ENCODE data around the gene MYMX.

Gene MYMX

GRCh38 chr6:44233567-44234100 lies 16.9 kb downstream of the MYMX start:
- H3K4me1 ChIP-seq (ENCODE audit: control insufficient read depth, insufficient read depth, low read length), result peaks cover 4% of the 10 kb centered on the region; the same call in 1 of the 2 replicates
- POLR2A ChIA-PET, result interaction anchor here (0.5 to 4.0 kb wide), 6 partner anchors 9 to 259 kb away, joined by 3 to 21 read pairs (median 4); partner anchors contain the start of genes HSP90AB1, SLC29A1 and SLC35B2
- peaks cover 5 to 71% of the 10 kb centered on the region in 2 experiments; a peak in 2 of 3 replicates for H3K36me3 ChIP-seq (ENCODE audit: control insufficient read depth in 2 of 2, insufficient read depth in 1 of 2, low read length in 2 of 2)
- CTCF ChIA-PET, result interaction anchor here (0.6 to 7.8 kb wide), 20 partner anchors 10 to 258 kb away, joined by 3 to 148 read pairs (median 6); partner anchors contain the start of genes HSP90AB1 and SLC29A1
- no peaks in the 10 kb centered on the region for H3K9me3 ChIP-seq (ENCODE audit: control insufficient read depth, insufficient read depth, low read depth, low read length)
- no peak overlapping the region for H3K4me3 ChIP-seq (ENCODE audit: low read depth, low read length)
- H3K27ac ChIP-seq (ENCODE audit: extremely low read depth, low read depth, low read length), result no peak overlapping the region
- TF ChIP-seq ZNF580 (tag by site-specific recombination; IDR thresholded peaks at IDR 0.05), result no peak
- no peak for TF ChIP-seq ZBTB8A (tag by site-specific recombination; IDR thresholded peaks at IDR 0.05)
- no peak for TF ChIP-seq ZNF214 (tag by site-specific recombination; IDR thresholded peaks at IDR 0.05; ENCODE audit: borderline replicate concordance)
- no peak for TF ChIP-seq KLF7 (tag by site-specific recombination; IDR thresholded peaks at IDR 0.05; ENCODE audit: borderline replicate concordance)
- no peak for TF ChIP-seq SP2 (tag by site-specific recombination; IDR thresholded peaks at IDR 0.05)
- TF ChIP-seq ZNF416 (tag by site-specific recombination; IDR thresholded peaks at IDR 0.05), result no peak
- TF ChIP-seq ZNF830 (tag by site-specific recombination; IDR thresholded peaks at IDR 0.05; ENCODE audit: low read depth), result no peak
- TF ChIP-seq GLIS1 (tag by site-specific recombination; IDR thresholded peaks at IDR 0.05), result no peak
- TF ChIP-seq CTCF (tag by site-specific recombination; IDR thresholded peaks at IDR 0.05), result no peak
- TF ChIP-seq ZNF510 (tag by site-specific recombination; IDR thresholded peaks at IDR 0.05; ENCODE audit: insufficient replicate concordance), result no peak
- no peak for TF ChIP-seq ZNF335 (tag by site-specific recombination; conservative IDR thresholded peaks at IDR 0.05)
- TF ChIP-seq TRIM28 (IDR thresholded peaks at IDR 0.05; ENCODE audit: borderline replicate concordance, low read length), result no peak
- TF ChIP-seq, protein P1, sequence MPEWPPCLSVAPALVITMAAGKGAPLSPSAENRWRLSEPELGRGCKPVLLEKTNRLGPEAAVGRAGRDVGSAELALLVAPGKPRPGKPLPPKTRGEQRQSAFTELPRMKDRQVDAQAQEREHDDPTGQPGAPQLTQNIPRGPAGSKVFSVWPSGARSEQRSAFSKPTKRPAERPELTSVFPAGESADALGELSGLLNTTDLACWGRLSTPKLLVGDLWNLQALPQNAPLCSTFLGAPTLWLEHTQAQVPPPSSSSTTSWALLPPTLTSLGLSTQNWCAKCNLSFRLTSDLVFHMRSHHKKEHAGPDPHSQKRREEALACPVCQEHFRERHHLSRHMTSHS (tag by site-specific recombination; IDR thresholded peaks at IDR 0.05), result no peak
- TF ChIP-seq ZNF221 (tag by site-specific recombination; IDR thresholded peaks at IDR 0.05; ENCODE audit: borderline replicate concordance), result no peak
- TF ChIP-seq ZNF423 (tag by site-specific recombination; IDR thresholded peaks at IDR 0.05), result no peak
- TF ChIP-seq ZNF175 (tag by site-specific recombination; IDR thresholded peaks at IDR 0.05), result no peak
- TF ChIP-seq, protein P2, sequence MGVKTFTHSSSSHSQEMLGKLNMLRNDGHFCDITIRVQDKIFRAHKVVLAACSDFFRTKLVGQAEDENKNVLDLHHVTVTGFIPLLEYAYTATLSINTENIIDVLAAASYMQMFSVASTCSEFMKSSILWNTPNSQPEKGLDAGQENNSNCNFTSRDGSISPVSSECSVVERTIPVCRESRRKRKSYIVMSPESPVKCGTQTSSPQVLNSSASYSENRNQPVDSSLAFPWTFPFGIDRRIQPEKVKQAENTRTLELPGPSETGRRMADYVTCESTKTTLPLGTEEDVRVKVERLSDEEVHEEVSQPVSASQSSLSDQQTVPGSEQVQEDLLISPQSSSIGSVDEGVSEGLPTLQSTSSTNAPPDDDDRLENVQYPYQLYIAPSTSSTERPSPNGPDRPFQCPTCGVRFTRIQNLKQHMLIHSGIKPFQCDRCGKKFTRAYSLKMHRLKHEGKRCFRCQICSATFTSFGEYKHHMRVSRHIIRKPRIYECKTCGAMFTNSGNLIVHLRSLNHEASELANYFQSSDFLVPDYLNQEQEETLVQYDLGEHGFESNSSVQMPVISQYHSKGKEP (tag by site-specific recombination; IDR thresholded peaks at IDR 0.05), result no peak
- TF ChIP-seq ZBTB6 (tag by site-specific recombination; IDR thresholded peaks at IDR 0.05), result no peak
- TF ChIP-seq ZNF596 (tag by site-specific recombination; IDR thresholded peaks at IDR 0.05), result no peak

Measured in HEK293 (cell line).